ENCODE results near the gene ATG7.
"Not testable (repeated sequence)": the region's sequence is repeated elsewhere in the genome, so short reads cannot be mapped to it uniquely, and the experiment has no call there.

ATG7 gene

DNA sequence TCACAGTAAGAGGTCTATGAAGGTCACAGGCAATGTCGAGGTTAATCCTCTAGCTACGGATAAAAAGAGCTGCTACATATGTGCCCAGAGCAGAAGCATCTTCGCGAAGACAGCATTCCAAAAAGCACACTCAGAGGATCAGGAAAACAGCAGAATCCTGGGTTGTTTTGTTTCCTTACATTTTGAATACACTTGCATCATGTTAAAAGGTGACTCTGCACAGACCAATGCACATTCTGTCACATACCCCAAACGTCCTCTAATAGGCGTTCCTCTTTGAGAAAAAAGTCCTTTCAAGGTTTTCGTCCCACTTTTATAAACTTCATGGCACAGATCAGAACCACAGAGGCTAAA is 318.8 kb downstream of the ATG7 start:
- TF ChIP-seq POLR2A (IDR thresholded peaks at IDR 0.05; ENCODE audit: low read depth, low read length) = no peak
- no peak for TF ChIP-seq TAF1 (IDR thresholded peaks at IDR 0.05; ENCODE audit: borderline replicate concordance, low read depth, low read length)
- TF ChIP-seq POLR2AphosphoS5 (IDR thresholded peaks at IDR 0.05; ENCODE audit: low read depth, low read length) = no peak
- DNase-seq (ENCODE audit: insufficient read length) (no peak), FAIRE-seq (no peak)

DNA sequence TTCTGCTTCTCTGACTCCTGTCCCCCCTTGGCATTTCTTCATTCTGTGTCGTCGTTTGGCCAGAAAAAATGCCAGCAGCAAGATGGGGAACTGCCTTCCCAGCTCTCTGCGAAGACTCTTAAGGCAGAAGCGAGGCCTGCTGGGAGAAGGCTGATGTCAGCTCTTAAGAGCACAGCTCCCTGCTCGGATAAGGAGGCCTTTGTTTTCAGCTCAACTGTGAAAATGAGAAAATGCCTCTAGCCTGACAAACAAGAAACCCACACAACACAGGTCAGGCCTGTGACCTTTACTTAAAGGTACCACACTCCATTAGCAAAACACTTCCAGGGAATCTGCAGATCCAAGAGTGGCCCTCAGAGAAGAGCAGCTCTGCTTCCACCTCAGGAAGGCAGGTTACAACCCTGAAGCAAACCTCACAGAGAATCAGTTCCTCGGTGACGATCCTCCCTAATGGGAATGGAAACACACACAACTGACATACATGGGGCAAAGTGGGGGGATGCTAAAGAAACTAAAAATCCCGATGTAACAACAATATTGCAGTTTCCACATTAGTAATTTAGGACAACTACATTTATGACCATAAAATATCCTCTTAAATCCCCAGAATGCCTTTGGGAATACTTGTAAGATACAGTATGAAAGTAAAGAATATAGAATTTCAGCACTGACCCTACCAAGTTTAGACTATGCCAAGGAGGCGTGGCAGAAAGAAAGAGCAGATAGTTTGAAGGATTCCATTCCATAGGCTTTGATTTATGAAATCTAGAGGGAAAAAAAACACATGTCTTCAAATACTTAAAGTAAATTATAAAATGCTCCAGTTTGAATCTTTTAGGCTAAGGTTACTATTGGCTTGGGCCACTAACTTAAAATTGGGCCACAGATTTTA is 319.4 kb downstream of the ATG7 start:
- no peak for DNase-seq (ENCODE audit: insufficient read length)
- no peak for TF ChIP-seq POLR2AphosphoS5 (IDR thresholded peaks at IDR 0.05; ENCODE audit: low read depth, low read length)
- TF ChIP-seq POLR2A (IDR thresholded peaks at IDR 0.05; ENCODE audit: low read depth, low read length) = no peak
- no peak for TF ChIP-seq TAF1 (IDR thresholded peaks at IDR 0.05; ENCODE audit: borderline replicate concordance, low read depth, low read length)
- FAIRE-seq = no peak

DNA sequence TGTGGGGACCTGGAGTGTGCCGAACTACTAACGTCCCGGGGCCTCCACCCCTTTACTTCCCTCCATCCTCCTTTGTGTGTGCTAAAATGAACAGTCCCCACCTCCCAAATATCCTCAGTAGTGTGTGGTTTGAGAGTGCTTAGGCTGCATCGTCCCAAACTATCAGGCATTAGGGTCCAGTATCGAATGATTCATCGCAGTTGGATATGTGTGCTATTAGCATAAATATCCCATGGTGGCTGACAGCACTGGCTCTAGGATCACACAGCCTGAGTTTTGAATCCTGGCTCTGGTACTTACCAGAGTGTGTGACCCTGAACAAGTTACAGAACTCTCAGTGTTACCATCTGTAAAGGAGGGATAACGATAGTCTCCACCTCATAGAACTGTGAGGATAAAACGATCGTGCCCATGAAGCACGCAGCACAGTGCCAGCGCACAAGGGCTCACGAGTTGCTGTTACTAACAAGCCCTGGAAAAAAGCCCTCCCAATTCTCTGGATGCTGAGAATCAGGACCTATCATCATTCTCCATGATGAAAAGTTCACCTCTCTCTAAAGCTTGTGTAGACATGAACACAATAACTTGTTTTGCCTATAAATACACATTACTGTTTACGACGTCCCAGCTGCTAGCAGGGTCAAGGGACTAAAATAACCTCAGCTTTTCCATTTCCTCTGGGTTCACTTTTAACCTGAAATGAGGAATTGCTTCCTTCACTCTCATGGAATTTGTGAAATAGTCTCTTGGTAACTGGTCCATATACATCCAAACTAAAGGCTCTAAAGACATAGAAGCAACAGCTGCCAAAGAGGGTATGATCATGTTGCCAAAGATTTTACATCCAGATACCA is 320.5 kb downstream of the ATG7 start:
- FAIRE-seq (no peak), DNase-seq (ENCODE audit: insufficient read length) (no peak)
- TF ChIP-seq TAF1 (IDR thresholded peaks at IDR 0.05; ENCODE audit: borderline replicate concordance, low read depth, low read length) = no peak

DNA sequence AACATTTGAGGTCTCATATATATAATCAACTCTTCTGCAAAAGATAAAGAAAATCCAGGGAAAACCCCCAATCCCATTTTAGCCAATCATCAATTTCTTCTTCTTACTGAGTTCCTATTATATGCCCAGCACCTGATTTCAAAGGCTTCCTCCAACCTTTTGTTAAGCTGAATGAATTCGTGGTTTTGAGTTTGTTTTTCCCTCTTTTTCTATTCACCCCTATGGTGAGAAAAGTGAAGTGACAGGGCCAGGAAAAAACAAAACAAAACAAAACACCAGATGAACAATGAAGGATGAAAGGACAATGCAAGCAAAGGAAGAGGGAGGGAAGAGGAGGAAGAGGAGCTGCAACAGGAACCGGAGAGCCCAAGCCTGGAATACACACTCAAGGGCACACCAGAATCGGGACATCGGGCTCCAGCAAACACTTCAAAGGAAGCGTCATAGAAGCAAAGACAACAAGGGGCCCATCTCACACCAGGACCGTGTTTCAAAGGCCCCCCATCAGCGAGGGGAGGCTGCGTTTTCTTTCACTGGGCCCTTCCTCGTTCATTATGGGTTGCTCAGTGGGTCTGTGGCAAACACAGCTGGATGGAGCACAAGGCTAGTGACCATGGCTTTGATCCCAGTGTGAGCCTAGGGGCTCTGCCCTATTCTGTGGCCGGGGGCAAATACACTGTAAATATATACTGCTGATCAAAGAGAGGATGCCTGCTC is 321.3 kb downstream of the ATG7 start:
- DNase-seq (ENCODE audit: insufficient read length) = no peak
- no peak for FAIRE-seq
- TF ChIP-seq POLR2AphosphoS5 (IDR thresholded peaks at IDR 0.05; ENCODE audit: low read depth, low read length) = no peak
- no peak for TF ChIP-seq TAF1 (IDR thresholded peaks at IDR 0.05; ENCODE audit: borderline replicate concordance, low read depth, low read length)
- no peak for TF ChIP-seq POLR2A (IDR thresholded peaks at IDR 0.05; ENCODE audit: low read depth, low read length)

DNA sequence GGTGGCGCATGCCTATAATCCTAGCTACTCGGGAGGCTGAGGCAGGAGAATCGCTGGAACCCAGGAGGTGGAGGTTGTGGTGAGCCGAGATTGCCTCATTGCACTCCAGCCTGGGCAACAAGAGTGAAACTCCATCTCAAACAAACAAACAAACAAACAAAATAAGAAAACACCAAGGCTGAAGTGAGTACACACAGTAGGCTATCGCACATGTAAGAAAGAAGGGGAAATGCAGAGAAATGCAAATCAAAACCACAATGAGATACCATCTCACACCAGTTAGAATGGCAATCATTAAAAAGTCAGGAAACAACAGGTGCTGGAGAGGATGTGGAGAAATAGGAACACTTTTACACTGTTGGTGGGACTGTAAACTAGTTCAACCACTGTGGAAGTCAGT is 322.8 kb downstream of the ATG7 start:
- not testable (repeated sequence) for DNase-seq (ENCODE audit: insufficient read length); FAIRE-seq

DNA sequence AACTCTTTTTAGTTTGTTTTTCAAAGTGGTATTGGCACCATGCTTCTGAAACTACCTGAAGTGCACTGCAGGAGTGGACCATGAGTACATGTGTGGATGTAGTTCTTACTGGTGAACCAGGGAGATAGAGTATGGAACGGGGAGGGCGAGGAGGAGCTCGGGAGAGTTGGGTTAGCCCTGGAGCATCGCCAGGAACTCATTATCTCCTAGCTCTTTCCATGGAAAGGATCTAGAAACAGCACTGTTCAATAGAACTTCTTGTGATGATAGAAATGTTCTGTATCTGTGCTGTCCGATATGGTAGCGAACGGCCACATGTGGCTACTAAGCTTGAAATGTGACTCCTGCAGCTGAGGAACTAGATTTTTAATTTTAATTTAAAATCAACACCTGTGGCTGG is 324.2 kb downstream of the ATG7 start:
- no peak for FAIRE-seq
- TF ChIP-seq POLR2AphosphoS5 (IDR thresholded peaks at IDR 0.05; ENCODE audit: low read depth, low read length) = no peak
- DNase-seq (ENCODE audit: insufficient read length) = no peak

DNA sequence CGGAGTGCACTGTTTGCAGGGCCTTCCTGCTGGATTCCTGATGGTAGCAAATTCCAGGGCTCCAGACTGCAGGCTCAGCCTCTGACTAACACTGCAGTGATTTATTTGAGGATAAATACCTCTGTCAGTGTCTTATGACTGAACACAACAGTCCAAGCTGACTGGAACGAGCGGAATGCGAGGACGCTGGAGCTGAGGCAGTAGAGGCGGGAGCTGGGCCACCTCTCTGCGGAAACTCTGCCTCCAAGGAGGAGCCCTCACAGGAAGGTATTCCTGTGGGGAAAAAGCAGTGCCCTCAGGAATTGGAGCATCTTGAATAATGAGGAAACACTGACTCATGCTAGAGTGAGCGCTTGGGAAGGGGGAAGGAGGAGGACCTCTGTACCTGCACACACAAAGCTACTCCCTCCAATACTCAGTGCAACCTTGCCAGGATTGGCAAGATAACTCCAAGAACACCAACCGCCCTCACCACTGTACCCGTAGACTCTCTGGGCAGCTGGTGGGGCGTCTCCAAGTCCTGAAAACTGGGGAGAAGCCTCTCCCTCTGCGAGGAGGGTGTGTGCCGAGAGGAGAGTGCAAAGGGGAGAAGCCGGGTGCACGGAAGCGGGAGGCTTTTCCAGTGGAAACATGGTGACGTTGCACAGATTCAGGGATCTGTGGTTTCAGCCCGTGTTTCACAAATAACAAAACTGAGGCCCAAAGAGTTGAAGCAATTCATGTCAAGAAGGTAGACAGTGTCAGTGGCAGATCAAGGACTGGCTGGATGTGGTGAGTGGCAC is 328.5 kb downstream of the ATG7 start:
- TF ChIP-seq POLR2AphosphoS5 (IDR thresholded peaks at IDR 0.05; ENCODE audit: low read depth, low read length) = no peak
- no peak for TF ChIP-seq POLR2A (IDR thresholded peaks at IDR 0.05; ENCODE audit: low read depth, low read length)
- TF ChIP-seq TAF1 (IDR thresholded peaks at IDR 0.05; ENCODE audit: borderline replicate concordance, low read depth, low read length) = no peak
- FAIRE-seq (no peak), DNase-seq (ENCODE audit: insufficient read length) (no peak)

DNA sequence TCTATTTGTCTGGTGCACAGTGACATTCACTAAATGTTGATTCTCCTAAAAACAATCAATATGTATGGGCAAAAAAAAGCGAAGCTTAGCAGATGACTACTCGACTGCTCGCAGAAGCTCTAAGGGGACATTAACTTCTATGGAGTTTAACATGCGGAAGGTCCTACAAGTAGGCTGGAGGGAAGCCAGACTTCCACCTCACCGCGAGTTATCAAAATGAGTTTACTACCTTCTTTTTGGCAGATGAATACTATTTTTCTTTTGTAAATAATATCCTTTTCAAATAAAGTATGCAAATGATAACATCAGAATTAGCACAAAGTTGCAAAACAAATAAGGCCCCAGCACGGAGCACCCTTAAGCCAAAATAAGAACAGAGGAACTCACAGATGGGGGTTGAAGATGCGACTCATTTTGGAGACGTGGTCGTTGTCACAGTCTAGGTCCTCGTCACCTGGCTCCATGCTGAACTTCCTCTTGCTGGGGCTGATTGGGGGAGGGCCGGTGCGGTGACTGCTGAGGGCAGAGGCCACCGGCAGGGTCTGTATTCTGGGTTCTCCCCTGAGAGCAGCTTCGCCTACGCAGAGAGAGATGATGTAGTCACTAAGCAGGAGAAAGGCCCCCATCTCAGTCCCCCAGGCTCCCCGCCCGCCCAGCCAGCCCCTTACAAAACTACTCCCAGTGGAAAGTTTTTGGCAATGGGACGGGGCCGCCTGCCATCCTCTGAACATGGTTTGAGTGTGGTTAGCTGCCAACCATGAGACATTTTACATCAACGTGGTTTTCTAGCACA is 329.4 kb downstream of the ATG7 start:
- DNase-seq (ENCODE audit: insufficient read length) (peak; percentile 53), FAIRE-seq (peak; percentile 93)
- TF ChIP-seq TAF1 (IDR thresholded peaks at IDR 0.05; ENCODE audit: borderline replicate concordance, low read depth, low read length) (0 out of 2 replicates have a peak, but pooled peaks have one; percentile 9), POLR2AphosphoS5 (IDR thresholded peaks at IDR 0.05; ENCODE audit: low read depth, low read length) (peak; percentile 50; the same call in 1 of the 2 replicates), POLR2A (IDR thresholded peaks at IDR 0.05; ENCODE audit: low read depth, low read length) (peak; percentile 47; the same call in 1 of the 2 replicates)

DNA sequence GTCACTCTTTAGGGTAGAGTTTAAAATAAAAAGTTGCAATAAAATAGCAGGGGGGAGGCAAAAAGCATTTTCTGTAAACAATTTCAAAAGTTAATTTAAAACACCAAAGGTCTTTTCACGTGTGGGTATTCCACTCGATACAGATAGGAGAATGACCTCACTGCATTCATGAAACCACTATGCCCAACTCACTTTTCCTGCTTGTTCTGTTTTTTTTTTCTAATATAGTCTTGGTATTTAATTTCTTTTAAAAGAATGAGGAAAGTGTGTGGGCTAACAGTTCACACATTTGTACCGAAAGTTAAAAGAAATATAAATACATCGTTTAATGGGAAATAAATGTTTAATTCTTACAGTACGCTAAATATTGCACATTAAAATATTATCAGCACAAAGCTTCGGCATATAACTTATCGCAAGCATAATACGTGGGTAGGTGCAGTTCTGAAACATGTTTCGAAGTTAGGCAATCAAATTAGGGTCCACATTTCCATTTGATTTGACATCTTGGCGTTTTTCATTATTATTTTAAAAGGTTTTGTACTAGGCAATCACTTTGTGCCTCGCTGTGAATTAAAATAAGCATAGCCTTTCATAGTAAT is 330.1 kb downstream of the ATG7 start:
- DNase-seq (ENCODE audit: insufficient read length) = no peak
- no peak for FAIRE-seq
- no peak for TF ChIP-seq POLR2AphosphoS5 (IDR thresholded peaks at IDR 0.05; ENCODE audit: low read depth, low read length)
- TF ChIP-seq TAF1 (IDR thresholded peaks at IDR 0.05; ENCODE audit: borderline replicate concordance, low read depth, low read length) = no peak
- TF ChIP-seq POLR2A (IDR thresholded peaks at IDR 0.05; ENCODE audit: low read depth, low read length) = no peak

DNA sequence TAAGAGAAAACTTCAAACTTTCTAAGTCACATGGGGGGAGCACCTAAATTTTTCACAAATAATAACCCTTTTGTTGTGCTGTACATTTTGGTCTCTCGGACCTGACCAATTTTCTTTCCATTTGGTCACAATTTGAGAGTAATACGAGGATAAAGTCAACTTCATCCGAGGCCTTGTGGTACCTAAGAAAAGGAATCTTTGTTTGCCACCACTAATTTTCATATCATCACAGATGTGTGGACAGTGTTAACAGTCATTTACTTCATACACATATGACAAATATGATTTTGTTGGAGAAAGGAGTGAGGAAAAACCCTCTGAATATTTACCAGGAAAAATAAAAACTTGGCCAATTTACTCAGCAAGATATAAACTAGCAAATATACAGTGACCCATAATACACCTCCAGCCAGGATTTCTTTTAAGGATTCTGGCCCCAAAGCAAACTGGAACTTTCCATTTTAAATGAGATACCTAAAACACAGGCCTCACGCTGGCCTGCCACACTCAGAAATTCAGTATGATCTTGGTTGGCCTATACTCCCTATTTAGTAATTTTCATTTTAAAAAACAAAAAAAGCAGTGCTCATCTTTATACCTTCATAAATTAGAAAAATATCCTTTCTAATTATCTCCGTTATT is 330.8 kb downstream of the ATG7 start:
- FAIRE-seq = no peak
- no peak for TF ChIP-seq POLR2A (IDR thresholded peaks at IDR 0.05; ENCODE audit: low read depth, low read length)
- TF ChIP-seq POLR2AphosphoS5 (IDR thresholded peaks at IDR 0.05; ENCODE audit: low read depth, low read length) = no peak
- no peak for TF ChIP-seq TAF1 (IDR thresholded peaks at IDR 0.05; ENCODE audit: borderline replicate concordance, low read depth, low read length)
- DNase-seq (ENCODE audit: insufficient read length) = no peak

Data from GM12892 (cell line).